ENCODE results near the gene ZC3H18.
"Not testable (repeated sequence)": the region's sequence is repeated elsewhere in the genome, so short reads cannot be mapped to it uniquely, and the experiment has no call there.

ZC3H18 gene

GRCh38 chr16:88654363-88655052, 84.3 kb downstream of the ZC3H18 start:
- DNase-seq: no peak

- DNase-seq: no peak
These were observed 85.0 kb downstream of the ZC3H18 start for GRCh38 chr16:88655053-88655732.

DNA sequence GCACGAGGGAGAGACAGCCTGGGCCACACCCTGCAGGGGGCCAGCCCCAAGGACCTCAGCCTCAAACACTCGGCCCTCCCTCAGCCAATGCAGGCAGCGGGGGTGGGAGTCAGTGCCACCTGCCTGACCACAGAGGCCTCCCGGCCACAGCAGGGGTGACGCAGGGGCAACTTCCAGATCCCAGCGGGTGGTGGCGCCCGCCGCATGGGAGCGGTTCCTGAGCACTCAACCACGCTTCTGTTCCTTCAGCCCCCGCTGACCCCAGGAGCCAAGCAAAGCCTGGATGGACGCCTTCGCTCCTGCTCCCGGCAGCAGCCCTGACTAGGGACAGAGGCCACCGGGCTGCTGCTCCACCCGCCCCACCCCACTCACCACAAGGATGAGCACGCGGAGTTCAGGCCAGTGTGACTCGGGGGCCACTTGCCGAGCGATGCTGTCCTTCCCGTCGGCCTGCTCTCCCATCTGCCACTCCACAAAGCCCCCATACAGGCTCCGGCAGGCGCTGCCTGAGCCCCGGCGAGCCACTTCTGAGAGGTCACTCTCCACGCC, 85.6 kb downstream of the ZC3H18 start:
- DNase-seq: no peak

- no peak for DNase-seq
These were observed 86.2 kb downstream of the ZC3H18 start for GRCh38 chr16:88656291-88656980.

- no peak for DNase-seq
These were observed 87.2 kb downstream of the ZC3H18 start for GRCh38 chr16:88657371-88657770.

DNA sequence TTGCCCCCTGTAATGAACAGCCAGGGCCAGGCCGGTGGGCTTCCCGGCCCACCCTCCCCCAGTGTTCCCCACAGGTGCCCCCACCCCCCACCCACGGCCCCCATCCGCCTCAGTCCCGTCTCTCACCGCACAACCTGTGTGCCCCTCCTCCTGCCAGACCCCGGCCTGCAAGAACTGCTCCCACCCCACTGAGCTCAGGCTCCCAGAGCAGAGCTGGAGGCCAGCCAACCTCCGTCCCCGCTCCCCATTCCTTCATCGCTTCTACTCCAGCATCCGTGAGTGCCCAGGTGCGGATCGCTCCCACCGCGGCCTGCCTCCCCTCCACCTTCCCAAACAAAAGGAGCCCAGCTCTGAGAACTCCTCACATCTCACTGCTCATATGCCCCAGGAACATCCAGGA, 88.5 kb downstream of the ZC3H18 start:
- DNase-seq: no peak

DNA sequence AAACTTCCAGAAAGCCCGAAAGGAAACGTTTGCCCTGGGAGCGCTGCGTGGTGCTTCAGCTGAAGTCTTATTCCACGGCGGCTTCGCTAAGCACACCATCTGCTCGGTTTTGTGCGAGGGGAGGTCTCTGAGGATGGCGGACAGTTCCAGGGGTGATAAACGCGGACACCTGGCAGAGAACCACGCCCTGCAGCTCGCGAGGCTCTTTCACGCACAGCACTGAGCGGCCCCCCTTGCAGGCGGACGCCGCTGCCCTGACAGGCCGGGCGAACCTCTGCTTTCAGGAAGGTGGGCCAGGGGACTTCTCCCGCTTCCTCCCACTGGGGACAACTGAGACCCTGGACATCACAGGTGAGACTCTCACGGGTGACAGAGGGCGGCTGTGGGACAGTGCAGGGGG, 89.0 kb downstream of the ZC3H18 start:
- DNase-seq: no peak

GRCh38 chr16:88661468-88661867, 91.3 kb downstream of the ZC3H18 start:
- DNase-seq: no peak

GRCh38 chr16:88662222-88662842, 92.1 kb downstream of the ZC3H18 start:
- DNase-seq: peak in 1 of 14 donors; percentile 42

GRCh38 chr16:88662843-88663606, 92.8 kb downstream of the ZC3H18 start, which contains the start of gene MVD:
Gene MVD, minus strand, starts transcription at chr16:88663091. Its CDS starts 11 bp downstream, at chr16:88663080.
- peak; percentile 78 to 99 (median 96) for DNase-seq

DNA sequence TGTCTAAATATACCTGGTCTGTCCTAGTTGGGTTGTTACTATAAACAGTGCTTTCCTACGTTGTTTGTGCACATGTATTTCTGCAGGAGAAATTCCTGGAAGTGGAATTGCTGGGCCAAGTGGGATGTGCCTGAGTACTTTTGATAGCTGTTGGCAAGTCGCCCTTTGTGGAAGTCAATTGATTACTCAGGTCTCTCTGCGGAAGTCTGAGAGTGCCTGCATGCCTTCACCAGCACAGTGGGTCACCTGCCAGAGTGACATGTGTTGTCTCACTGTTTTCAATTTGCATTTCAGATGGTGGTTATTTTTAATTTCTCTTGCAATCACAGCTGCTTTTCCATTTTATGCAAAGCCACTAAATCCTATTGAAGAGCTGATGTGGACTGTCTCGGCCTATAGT, 94.9 kb downstream of the ZC3H18 start:
- no peak for DNase-seq

DNA sequence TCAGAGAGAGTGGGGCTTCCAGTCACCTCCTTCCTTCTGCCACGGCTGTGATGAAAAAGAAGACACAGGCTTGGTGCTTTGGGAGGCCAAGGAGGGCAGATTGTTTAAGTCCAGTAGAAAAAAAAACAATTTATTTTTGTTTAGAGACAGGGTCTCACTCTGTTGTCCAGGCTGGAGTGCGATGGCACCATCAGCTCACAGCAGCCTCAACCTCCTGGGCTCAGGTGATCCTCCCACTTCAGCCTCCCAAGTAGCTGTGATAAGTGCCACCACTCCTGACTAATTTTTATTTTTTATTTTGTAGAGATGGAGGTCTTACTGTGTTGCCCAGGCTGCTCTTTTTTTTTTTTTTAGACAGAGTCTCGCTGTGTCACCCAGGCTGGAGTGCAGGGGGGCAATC, 95.4 kb downstream of the ZC3H18 start:
- no peak for DNase-seq

DNA sequence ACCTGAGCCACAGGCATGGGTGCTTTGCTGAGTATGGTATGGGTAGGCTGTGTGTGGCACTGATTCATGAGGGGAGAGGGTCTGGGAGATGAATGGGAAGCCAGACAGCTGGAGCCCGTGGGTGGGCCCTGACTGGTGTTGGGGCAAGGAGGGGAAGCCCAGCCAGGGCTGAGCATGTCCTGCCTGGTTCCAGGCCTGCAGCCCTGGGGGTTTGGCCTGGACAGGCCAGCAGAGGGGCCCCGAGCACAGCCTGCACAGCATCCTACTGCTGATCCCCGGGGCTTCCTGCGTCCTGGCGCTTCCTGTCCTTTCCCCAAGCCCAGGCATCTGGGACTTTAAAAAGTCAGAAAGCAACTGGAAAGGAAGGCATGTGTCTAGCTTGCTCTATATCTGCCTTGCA, 97.3 kb downstream of the ZC3H18 start:
- no peak for DNase-seq

GRCh38 chr16:88669493-88669892, 99.3 kb downstream of the ZC3H18 start:
- not testable (repeated sequence) for DNase-seq

- DNase-seq: no peak
These were observed 99.8 kb downstream of the ZC3H18 start for GRCh38 chr16:88669980-88670379.

- no peak for DNase-seq
These were observed 101.6 kb downstream of the ZC3H18 start for GRCh38 chr16:88671806-88672205.

- no peak for DNase-seq
These were observed 102.6 kb downstream of the ZC3H18 start for GRCh38 chr16:88672776-88673175.

GRCh38 chr16:88673716-88674379, 103.6 kb downstream of the ZC3H18 start:
- no peak for DNase-seq

DNA sequence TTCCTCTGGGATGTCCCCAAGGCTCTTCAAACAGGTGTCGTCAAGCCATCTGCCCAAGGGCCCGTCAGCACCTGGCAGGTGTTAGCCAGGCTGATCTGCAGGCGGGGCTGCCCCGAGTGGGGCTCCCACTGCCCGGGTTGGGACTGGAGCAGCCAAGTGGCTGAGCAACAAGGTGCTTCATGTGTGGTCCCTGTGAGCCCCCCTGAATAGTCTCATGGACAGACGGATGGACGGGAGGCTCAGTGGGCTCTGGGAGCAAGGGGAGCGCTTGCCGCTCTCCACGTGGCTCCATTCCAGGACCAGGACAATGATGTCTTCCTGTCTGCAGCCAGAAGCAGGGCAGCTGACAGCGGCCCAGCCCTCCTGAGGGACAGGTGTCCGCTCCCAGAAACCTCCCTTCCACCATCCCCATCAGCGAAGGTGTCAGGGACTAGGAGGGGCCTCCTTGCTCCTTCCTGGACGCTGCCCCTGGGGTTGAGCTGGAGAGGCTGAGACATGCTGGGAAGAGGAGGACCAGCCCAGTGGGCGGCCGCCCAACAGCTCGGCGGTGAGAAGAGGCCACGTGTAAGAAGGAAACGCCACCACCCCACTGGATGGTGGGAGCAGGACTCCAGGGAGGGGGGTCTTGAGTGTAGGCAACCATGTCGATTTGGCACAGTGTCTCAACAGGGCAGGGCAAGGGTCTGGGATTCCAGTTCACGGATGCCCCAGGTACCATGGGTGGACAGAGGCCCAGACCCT, 106.5 kb downstream of the ZC3H18 start:
- DNase-seq: peak in 1 of 14 donors; percentile 26

- peak in 1 of 14 donors; percentile 45 for DNase-seq
These were observed 107.5 kb downstream of the ZC3H18 start for GRCh38 chr16:88677721-88678120.

Measured in C1 segment of cervical spinal cord (tissue), 14 donors.